NCI-H510A treated with DMSO at 0.1 percent for 48 hours (cell line): ENCODE data around the gene MIEF1.
A peak's percentile ranks its signal among the peaks of the same experiment; 100 is the strongest.

ENCODE experiments used
- DNase-seq: peaks from one replicate; lab custom pipeline; 2025; lab: John Stamatoyannopoulos, UW

Gene MIEF1

DNA sequence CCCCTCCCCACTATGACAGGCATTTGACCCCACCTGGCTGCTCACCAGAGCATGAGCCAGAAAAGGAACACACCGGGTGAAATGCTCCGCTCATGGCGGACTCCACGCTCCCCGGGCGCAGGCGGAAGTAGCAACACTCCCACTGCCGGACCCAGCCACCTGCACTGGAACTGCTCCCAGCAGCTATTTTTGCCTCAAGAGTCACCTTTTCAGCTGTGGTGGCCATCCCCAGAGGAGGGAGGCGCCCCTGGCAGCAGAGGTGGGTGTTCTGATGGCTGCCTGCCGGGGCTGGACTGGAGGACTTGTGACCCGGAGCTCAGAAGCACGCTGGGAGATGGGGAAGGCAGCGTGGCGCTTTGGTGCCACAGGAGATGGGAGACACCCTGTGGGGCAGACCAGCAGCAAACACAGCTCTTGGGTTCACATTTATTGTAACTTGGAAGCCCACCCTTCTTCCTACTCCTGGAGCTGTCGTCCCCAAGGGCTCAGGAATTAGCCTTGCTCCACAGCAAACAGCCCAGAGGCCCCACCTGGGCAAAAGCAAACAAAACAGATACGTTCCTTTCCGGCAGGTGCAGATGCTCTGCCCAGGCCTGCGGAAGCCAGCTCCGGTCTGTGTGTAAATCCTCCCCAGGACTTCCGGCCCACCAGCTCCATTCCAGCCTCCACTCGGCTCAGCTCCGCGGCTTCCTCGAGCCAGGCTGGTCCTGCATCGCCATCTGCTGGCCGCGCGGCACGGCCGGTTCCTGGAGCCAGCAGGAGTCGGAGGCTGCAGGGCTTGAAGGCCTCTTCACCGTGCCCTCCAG, 26.8 kb downstream of the MIEF1 start:
- peak; percentile 91 for DNase-seq

DNA sequence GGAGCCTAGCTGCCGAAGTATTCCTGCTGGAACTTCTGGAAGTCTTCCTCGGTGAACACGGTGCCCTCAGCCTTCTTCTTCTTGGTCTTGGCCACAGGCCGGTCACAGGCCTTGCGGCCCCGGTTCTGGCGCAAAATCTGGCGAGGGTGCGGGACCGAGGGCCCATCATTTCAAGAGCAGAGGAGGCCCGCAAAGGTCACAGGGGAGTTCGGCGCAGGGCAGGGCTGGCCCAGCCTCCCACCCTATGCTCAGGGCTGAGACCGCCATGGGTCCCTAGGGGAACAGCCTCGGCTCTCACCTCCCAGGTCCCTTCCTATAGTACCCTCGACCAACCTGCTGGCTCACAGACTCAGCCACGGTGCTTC, 27.4 kb downstream of the MIEF1 start:
- no peak for DNase-seq

DNA sequence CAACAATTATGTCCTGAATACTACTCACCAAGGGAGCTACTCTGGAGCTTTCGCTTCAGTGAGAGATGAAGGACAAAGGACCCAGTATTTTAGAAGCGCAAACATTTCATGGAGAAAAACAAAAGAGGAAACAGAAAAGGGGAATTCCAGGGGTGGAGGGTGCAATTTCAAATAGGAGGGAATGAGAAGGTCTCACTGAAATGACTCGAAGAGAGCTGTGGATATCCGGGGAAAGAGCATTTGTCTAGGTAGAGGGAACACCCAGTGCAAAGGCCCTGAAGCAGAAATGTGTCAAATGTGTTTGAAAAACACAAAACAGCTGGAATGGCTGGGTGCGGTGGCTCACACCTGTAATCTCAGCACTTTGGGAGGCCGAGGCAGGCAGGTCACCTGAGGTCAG, 28.0 kb downstream of the MIEF1 start:
- no peak for DNase-seq

DNA sequence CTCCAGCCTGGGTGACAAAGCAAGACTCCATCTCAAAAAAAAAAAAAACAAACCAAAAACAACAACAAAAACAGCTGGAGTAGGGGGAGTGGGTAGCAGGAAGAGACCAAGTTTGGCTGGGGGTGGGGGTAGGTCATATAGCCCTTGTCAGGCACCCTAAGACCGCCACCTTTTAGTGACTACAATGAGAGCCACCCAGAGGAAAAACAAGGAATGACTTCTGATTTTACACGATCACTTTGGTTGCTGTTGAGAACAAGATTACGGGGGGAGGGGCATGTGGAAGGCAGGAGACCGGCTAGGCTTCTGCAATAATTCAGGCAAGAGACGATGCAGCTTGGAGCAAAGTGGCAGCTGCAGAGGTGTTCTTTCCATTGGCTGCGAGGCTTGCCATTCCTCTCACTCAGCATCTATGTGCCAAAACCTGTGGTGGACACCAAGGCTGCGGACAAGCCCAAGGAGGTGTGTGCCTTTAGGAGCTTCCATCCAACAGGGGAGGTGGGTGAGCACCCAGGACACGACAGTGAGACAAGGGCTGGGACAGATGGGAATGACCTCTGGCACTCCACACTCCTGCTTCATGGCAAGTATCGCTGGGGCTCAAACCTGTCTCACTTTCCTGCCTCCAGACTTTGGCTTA, 28.7 kb downstream of the MIEF1 start:
- peak; percentile 51 for DNase-seq

DNA sequence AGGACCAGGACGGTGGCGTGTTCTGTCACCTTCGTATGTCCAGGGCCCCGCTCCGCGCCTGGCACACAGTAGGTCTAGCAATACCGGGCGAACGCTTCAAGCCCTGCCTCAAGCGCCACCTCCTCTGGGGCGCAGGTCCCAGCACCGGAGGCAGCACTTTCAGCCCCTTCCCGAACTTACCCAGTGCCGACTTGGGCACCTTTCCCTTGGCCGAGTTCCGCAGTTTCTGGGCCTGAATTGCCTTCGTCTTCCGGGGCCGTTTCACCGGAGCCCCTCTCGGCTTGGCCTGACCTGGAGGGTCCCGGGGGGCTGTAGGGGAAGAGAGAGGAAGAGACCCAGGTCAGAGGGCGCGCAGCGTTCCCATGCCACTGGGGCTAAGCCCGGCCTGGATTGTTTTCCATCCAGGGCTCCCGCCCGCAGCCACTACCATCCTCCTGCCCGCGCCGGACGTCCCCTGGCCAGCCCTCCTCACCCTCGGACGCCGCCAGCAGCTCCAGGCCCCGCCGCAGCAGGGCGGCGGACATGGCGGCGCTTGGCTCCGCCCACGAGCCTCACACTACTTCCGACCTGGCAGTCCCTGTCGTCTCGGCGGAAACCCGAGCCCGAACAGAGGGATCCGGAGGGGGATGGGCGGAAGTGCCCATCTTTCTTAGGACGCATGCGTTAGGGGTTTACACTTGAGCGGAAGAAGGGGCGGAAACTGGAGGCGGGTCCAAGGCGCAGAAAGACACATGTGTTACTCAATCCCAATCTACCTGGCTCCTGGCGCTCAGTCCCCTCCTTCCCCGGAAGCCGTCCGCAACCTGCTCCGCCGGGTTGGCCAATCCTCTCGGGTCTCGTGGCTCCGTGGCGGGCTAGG, 30.4 kb downstream of the MIEF1 start, which contains the start of gene RPS19BP1:
TSS of gene RPS19BP1 (minus strand) at position 534 of the 859 bp plus-strand sequence. CDS start at position 524, 10 bp downstream.
- DNase-seq, result peak; percentile 96

DNA sequence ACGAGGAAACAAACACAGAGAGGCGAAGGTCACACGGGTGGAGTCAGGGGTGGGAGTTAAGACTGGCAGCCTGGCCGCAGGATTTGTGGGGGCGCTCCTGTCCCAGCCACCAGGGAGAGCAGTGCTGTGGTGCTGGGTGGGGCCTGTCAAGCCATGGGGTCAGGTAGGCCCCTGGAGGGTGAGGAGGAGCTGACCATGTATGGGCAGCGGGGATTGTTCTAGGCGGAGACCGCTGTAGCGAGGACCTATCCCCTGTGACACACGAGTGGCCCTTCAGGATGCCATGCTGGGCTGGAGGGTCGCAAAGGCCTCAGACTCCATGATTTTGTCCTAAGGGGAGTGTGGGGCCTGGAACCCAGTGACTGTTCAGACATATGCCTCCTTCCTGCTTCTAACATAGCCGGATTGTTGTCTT, 32.0 kb downstream of the MIEF1 start:
- no peak for DNase-seq

DNA sequence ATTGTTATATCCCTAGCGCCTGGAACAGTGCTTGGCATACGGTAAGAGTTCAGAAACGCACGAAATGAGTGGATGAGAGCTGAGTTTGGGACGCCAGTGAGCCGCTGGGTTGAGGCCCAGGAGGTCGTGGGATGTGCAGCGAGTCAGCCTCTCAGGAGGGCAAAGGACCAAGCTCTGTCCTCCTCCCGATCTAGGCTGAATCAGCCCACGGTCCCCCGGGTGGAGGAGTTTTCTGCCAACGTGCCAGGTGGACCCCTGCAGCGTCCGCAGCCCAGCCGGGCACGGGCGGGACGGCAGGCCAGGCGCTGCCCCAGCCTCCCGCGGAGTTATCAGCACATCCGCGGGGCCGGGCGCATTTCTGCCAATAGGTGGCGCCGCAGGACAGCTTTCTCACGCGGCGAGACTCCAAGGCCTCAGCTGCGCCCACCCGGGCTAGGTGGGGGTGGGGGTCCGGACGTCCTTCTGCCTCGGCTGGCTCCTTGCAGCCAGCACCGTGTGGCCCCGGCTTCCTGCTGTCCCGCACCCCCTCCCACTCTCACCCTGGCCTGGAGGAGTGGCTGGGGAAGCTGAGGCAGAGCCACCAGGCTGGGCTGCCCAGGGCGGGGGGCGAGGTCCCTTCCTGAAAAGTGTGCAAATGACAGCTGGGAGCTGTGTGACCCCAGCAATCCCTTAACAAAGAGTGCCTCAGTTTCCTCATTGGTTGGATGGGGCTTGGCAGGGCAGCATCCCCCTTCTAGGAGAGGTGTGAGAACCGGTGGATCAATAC, 32.7 kb downstream of the MIEF1 start:
- DNase-seq, result peak; percentile 47

DNA sequence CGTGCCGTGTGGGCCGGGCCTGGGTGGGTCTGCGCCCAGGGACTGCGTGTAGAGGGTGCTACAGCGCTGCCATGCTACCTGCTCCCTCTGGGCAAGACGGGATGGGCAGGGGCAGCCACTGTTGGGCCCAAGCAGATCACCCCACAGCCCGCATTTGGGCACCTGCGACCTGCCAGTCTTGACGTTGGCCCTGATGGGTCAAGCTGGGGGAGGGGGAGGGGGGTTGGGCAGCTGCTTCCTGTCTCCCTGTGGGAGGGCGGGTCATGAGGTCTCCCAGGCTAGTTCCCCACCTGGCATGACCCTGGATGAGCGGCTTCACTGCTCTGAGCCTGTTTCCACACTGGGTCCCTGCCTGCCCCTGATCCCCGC, 33.3 kb downstream of the MIEF1 start:
- no peak for DNase-seq

DNA sequence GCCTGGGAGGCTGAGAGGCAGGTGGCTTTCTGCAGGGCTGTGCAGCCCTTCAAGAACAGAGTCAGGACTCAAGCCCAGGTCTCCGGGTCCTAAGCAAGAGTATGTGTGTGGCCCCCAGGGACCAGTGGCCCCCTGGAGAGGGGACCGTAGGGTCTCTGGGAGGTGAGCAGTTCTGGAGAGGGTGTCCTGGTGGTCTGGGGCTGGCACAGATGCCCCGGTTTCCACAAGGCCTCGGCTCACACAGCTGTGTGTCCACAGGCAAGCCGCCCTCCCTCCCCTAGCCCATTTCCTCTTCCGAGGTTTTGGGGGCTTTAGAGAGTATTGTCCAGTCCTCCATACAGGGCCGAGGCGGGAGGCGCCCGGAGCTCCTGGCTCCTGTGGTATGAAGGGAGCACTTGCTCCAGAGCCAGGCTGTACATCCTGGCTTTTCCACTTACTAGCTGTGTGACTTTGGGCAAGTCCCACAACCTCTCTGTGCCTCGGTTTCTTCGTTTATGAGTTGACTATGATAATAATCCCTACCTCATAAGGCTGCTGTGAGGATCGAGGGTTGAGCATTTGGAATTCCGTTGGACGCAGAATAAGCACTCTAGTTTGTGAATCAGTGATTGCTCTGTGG, 33.9 kb downstream of the MIEF1 start:
- DNase-seq, result no peak

DNA sequence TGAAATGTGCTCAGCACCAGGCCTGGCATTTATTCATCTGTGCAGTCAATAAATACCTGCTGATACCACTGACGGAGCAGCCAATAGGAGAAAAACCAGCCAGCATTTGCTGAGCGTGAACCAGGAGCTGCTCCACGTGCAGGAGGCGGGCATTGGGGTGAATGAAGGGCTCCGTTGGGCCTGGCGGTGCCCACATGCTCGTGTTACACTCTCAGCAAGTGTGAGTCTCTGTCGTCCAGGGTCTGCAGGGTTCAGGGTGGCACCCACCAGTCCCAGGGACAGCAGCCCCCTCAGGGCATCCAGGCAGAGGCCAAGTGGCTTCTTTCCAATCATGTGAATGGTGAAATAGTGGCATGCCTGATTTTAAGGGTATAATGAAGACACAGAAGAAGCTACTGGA, 34.6 kb downstream of the MIEF1 start:
- no peak for DNase-seq

DNA sequence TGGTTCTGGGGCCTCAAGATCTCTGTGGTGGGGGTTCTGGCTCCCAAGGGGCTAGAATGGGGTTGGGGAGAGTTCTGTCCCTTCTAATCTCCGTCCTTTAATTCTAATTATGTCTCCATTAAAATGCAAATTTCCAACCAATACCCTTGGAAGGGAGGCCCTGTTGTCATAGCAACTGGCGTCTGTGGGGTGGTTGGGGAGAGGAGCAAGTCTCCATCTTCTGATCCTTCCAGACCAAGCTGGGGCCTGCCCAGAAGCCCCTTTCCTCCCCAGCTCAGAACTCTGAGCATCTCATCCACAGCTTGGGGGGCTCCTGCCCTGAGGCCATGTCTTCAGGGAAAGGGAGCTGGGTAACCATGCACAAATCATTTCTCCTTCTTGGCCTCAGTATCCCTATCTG, 35.9 kb downstream of the MIEF1 start:
- no peak for DNase-seq

DNA sequence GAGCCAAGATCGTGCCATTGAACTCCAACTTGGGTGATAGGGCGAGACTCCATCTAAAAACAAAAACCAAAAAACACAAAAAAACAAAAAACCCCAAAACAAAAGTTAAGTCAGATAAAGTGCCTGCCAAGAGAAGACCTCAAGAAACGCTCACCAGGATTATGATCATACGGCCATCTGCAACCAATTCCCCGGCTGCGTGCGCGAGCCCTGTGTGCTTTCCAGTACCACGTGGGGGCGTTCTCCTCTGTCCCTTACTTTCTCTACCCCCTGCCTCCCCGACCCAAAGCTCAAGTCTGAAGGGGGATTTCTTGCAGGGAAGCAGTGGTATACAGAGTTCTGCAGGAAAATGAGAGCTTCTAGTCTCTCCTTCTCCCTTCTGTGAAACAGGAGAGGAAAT, 41.0 kb downstream of the MIEF1 start:
- DNase-seq, result no peak

DNA sequence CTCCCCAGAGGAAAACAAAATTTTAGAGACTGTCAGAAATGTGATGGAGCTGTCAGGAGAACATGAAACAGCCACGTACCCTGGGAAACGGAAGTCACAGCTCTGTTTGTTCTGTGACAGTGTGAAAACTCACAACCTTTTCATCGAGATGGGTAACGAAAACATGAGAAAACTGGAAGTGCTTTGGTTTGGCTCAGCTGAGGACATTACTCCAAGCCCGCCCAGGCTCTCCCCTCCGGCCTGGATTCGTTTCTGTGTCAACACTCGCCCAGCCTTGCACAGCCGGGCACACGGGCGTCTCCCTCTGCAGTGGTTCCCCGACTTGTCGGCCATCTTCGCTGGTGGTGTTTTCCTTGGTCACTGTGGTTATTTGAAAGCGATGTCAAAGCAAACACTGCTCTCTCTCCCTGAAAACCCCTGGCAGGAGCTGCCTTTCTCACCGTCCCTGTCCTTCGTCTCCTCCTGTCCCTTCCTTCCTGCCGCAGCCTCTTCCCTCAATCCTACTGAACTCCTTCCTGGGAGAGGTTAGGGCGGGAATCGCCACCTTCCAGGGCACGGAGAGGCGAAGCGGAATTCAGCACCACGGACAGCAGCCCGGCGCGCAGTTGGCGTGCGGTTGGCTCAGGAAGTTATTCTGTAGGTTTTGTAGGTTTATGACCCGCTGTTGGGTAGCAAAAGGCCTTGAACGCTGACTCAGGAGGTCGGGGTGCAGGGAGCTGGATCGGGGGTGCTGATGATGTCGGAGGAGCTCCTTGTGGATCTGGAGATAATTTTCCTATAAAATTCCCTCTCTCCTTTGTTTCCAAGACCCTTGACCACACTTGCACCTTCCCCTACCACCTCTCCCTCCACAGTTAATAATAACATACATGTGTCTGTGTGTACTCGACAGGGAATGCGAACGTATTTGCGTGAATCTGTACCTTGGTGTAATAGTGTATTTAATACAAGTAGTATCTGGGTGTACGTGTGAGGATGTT, 43.6 kb downstream of the MIEF1 start:
- no peak for DNase-seq

DNA sequence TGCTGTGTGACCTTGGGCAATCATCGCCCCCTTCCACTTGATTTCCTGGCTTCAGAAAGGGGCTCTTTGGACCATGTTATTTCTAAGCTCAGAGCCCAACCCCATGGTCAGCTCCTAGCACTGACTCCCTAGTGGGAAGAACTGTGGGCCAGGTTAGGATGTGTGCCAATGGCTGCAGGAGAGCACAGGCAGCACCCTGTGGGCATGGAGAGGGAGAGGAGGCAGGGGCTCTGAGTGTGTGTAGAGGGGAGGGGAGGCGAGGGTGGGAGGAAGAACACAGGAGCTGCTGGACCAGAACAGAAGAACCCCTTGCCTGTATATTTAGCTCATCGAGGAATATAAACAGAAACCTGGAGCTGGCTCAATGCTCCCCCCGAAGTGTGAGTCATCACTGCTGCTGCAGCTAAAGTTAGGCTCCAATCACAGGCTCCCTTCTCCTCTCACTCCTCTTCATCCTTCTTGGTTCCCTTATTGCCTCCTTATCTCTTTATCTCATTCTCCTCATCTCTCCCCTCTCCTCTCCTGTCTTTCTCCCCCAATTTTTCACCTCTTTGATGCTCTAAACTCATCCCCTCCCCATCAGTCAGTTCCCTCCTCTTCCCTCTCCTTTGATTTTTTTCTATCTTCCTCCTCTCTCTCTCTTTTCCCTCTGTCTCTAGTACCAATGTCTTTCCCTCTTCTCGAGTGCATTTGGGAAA, 44.9 kb downstream of the MIEF1 start:
- DNase-seq, result no peak

DNA sequence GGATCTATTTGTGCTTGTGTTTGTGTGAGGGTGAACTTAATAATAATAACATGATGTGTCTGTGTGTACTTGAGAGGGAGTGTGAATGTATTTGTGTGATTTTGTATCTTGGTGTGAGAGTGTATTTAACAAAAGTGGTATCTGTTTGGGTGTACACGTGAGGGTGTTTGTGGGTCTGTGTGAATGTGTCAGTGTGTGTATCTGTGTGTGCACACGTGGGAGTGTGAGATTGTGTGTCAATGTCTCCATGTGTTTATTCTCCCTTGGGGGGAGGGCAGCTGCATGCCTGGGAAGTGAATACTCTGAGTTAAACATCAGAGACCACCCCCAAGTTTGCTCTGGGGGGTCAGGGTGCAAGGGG, 45.5 kb downstream of the MIEF1 start:
- no peak for DNase-seq

DNA sequence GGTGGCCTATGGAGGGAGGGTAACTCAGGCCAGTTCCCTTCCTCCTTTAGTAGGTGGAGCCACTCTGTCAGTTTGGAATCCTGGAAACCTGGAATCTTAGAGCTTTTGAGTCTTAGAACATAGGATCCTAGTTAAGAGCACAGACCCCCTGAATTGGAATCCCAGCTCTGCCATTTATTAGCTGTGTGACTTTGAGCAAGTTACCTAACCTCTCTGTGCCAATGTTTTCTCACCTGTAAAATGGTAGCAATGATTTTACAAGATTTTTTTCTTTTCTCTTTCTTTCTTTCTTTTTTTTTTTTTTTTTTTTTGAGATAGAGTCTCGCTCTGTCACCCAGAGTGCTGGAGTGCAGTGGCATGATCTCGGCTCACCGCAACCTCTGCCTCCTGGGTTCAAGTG, 51.3 kb downstream of the MIEF1 start:
- DNase-seq, result no peak

DNA sequence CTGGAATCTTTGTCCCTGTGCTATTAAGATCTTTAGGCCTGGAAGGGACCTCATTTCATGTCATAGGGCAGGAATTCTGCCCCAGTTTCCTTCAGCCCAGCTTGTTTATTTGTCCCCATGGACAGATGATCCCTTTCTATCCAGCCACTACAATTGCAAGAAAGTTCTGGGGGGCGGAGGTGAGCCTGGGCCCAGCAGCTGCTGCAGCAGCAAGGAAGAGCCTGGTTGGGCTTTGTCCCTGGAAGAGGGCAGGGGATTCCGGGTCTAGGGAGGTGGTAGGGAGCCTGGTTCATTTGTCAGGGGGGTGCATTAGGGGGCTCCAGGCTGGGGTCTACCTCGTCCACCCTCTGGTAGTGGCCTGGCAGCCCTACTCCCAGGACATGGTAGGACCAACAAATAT, 52.1 kb downstream of the MIEF1 start:
- no peak for DNase-seq

DNA sequence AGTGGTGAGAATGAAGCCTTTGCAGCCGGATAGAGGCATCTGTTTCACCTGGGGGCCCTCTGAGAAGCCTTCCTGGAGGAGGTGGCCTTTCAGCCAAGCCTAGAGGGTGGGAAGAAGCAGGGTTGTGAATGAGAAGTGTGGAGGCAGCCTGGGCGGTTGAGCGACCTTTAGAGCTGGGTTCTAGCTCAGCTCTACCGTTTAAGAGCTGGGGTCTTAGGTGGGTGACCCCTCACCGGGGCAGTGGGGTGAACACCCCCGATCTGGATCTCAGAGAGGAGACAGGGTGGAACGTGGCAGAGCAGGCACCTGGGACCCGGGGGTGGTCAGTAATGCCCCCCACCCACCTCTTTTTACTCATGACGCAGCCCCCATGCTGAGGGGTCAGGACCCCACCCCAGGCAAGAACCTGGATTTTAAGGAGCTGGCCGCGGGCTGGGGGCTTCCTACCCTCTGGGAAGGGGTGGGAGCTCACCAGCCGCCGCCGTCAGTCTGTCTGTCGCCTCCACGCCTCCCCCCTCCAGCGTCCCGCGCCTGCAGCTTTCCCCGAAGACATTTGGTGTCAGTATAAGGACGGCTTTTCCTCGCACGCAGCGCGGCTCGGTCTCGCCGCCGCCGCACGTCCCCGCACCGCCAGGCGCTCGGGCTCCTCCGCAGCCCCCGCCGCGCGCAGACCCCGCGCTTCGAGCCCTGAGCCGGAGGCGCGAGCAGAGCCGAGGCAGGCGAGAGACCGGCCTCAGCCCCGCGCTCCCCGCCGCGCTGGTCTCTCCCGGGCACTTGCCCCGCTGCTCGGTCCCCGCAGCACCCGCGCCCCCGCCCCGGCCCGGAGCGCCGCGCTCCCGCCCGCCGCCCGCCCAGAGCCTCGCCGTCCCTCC, 55.1 kb downstream of the MIEF1 start:
- no peak for DNase-seq

DNA sequence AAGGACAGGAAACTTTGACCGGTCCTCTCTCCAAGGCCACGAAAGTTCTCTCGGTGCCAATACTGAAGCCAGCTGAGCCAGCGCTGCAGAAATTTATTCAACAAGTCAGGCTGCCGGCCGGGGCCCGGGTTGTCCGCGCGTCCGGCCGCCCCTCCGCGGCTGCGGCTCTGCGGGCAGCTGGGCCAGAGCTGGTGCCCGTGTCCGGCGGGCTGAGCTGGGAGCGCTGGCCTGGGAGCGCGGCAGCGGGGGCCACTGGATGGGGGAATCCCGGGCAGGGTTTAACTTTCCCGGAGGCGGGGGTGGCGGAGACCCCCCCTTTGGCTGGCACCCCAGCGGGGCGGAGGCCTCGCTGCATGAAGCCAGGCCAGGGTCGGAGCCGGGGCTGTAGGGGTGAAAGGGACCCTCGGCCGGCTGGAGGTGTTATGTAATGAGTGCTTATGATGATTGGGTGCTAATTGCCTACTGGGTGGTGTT, 56.2 kb downstream of the MIEF1 start:
- no peak for DNase-seq
